ENCODE results near the gene SLC30A7.

DNA sequence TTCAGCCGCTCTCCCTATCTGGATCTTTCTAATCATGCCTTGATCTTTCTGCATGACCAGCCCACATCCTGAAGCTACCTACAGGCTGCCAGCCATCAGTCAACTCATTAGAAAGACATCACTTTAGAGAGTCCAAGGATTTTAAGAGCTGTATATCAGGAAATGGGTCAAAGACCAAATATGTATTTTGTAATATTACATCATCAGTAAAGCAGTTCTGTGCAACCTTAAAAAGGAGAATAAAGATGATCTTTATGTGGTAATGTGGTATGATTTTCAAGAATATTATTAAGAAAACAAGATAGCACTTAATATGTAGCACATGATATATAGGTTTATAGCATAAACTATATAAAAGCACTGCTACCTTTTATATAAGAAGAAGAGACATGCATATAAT is 47.6 kb downstream of the SLC30A7 start:
- no peak for TF ChIP-seq ZHX1 (CRISPR knock-in tag; IDR thresholded peaks at IDR 0.05; ENCODE audit: low read depth)
- no peak for TF ChIP-seq ZNF17 (CRISPR knock-in tag; IDR thresholded peaks at IDR 0.05)
- TF ChIP-seq PHB2 (IDR thresholded peaks at IDR 0.05; ENCODE audit: partially characterized antibody): no peak
- TF ChIP-seq, protein P1, sequence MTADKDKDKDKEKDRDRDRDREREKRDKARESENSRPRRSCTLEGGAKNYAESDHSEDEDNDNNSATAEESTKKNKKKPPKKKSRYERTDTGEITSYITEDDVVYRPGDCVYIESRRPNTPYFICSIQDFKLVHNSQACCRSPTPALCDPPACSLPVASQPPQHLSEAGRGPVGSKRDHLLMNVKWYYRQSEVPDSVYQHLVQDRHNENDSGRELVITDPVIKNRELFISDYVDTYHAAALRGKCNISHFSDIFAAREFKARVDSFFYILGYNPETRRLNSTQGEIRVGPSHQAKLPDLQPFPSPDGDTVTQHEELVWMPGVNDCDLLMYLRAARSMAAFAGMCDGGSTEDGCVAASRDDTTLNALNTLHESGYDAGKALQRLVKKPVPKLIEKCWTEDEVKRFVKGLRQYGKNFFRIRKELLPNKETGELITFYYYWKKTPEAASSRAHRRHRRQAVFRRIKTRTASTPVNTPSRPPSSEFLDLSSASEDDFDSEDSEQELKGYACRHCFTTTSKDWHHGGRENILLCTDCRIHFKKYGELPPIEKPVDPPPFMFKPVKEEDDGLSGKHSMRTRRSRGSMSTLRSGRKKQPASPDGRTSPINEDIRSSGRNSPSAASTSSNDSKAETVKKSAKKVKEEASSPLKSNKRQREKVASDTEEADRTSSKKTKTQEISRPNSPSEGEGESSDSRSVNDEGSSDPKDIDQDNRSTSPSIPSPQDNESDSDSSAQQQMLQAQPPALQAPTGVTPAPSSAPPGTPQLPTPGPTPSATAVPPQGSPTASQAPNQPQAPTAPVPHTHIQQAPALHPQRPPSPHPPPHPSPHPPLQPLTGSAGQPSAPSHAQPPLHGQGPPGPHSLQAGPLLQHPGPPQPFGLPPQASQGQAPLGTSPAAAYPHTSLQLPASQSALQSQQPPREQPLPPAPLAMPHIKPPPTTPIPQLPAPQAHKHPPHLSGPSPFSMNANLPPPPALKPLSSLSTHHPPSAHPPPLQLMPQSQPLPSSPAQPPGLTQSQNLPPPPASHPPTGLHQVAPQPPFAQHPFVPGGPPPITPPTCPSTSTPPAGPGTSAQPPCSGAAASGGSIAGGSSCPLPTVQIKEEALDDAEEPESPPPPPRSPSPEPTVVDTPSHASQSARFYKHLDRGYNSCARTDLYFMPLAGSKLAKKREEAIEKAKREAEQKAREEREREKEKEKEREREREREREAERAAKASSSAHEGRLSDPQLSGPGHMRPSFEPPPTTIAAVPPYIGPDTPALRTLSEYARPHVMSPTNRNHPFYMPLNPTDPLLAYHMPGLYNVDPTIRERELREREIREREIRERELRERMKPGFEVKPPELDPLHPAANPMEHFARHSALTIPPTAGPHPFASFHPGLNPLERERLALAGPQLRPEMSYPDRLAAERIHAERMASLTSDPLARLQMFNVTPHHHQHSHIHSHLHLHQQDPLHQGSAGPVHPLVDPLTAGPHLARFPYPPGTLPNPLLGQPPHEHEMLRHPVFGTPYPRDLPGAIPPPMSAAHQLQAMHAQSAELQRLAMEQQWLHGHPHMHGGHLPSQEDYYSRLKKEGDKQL (CRISPR knock-in tag; IDR thresholded peaks at IDR 0.05; ENCODE audit: low read depth): no peak
- no peak for TF ChIP-seq IRF2 (CRISPR knock-in tag; IDR thresholded peaks at IDR 0.05)
- no peak for TF ChIP-seq ZSCAN29 (CRISPR knock-in tag; conservative IDR thresholded peaks at IDR 0.05)
- no peak for TF ChIP-seq ETV5 (CRISPR knock-in tag; IDR thresholded peaks at IDR 0.05; ENCODE audit: borderline replicate concordance)
- TF ChIP-seq POLR2A (IDR thresholded peaks at IDR 0.05; ENCODE audit: insufficient read depth in 1 of 2, low read depth in 2 of 2, low read length in 2 of 2): no peak
